GM21717 (cell line): ENCODE data around the gene UBE3C.

Experiments used
- ATAC-seq: cut with Tn5 transposase; IDR thresholded peaks from one replicate; pipeline ENCODE4 v1.9.1; 2021; ENCODE audit warnings: mild to moderate bottlenecking, moderate library complexity; ENCODE audit not compliant: unreplicated experiment

Gene UBE3C

DNA sequence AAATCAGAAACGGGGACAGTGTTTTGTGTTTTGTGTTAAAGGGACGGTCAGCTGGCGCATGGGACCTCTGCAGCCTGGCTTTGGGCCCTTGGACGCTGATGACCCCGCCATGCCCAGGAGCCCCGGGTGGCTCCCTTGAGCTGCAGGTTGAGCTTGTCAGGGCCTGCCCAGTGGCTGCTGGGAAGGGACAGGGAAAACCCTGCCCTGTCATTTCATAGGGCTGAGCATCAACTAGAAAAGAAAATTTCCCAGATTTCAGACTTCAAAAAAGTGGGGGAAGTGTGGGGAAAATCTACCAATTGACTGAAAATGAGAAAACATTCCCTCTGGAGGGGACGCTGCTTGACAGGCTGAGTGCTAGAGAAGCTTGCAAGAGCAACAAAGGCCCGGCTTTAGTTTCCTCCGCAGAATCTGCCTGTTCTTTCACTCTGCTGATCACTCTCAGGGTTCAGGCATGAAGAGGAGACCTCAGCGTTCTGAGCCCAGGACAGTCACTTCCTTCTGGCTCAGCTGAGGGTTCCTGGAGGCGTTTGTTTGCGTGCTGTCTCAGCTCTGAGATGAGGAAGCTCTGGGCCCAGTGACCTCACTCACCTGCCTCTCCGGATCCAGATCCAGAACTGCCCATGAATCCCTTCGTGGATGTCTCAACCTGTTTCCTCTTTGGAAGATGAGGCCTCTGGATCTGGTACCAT is 179.4 kb downstream of the UBE3C start:
- peak; percentile 88 for ATAC-seq
